Effector memory CD4-positive, alpha-beta T cell (primary cell): ENCODE results near the gene CNPY1.
"Not testable (repeated sequence)": the region's sequence is repeated elsewhere in the genome, so short reads cannot be mapped to it uniquely, and the experiment has no call there.

ENCODE experiments used
- DNase-seq, 3 donors: peaks; one replicate each; pipeline ENCODE4 v3.0.0-alpha.2; 2020
- H3K27ac ChIP-seq: 2 replicates; pipeline ENCODE4 v1.7.0; 2013; ENCODE audit warnings: mild to moderate bottlenecking, low read length, moderate library complexity; ENCODE audit not compliant: insufficient read depth, poor library complexity, severe bottlenecking
- H3K27me3 ChIP-seq: replicated peaks from 2 replicates; pipeline ENCODE4 v1.7.0; 2013; ENCODE audit warnings: mild to moderate bottlenecking, low read length; ENCODE audit not compliant: insufficient read depth, control insufficient read depth, poor library complexity, severe bottlenecking
- H3K36me3 ChIP-seq: 2 replicates; pipeline ENCODE4 v1.7.0; 2013; ENCODE audit warnings: mild to moderate bottlenecking, low read length, moderate library complexity; ENCODE audit not compliant: control insufficient read depth, insufficient read depth
- H3K4me1 ChIP-seq: 2 replicates; pipeline ENCODE4 v1.7.0; 2013; ENCODE audit warnings: low read length, mild to moderate bottlenecking; ENCODE audit not compliant: control insufficient read depth, insufficient read depth, poor library complexity, severe bottlenecking
- H3K4me3 ChIP-seq: 2 replicates; pipeline ENCODE4 v1.7.0; 2013; ENCODE audit warnings: low read length, low read depth, mild to moderate bottlenecking; ENCODE audit not compliant: insufficient read depth, poor library complexity, severe bottlenecking
- H3K9me3 ChIP-seq: 2 replicates; pipeline ENCODE4 v1.7.0; 2013; ENCODE audit warnings: mild to moderate bottlenecking, low read length, moderate library complexity; ENCODE audit not compliant: control insufficient read depth
- total RNA-seq, 3 donors: gene quantifications; one replicate each; lab custom pipeline; 2026; lab: John Stamatoyannopoulos, UW

Gene CNPY1
- 0 reads per million in 3 donors for total RNA-seq

GRCh38 chr7:155546449-155546848 lies at the start of gene CNPY1:
Gene CNPY1 (minus strand): TSS chr7:155546559. CDS start chr7:155545929, 630 bp downstream.
- not testable (repeated sequence) for H3K4me3 ChIP-seq, H3K36me3 ChIP-seq, H3K9me3 ChIP-seq, H3K4me1 ChIP-seq, DNase-seq, H3K27me3 ChIP-seq, H3K27ac ChIP-seq

DNA sequence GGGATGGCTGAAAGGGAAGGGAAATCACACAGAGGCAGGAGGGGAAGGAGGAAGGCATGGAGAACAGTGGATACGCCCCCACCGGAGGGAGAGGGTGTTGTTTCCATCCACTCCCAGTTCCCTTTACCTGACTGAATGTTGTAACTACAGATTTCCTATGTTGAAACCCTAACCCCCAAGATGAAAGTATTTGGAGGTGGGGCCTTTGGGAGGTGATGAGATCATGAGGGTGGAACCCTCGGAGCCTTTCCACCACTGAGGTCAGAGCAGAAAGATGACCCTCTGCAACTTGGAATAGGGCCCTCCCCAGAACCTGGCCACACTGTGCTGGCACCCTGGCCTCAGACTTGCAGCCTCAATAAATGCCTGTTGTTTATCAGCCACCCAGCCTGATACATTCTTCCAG lies 48.6 kb upstream of the CNPY1 start:
- H3K9me3 ChIP-seq: no peaks in the 10 kb centered on the region
- H3K27ac ChIP-seq: no peak overlapping the region
- no peaks in the 10 kb centered on the region for H3K4me1 ChIP-seq
- DNase-seq: no peak
- no peak overlapping the region for H3K4me3 ChIP-seq
- no peaks in the 10 kb centered on the region for H3K27me3 ChIP-seq
- H3K36me3 ChIP-seq: no peaks in the 10 kb centered on the region

DNA sequence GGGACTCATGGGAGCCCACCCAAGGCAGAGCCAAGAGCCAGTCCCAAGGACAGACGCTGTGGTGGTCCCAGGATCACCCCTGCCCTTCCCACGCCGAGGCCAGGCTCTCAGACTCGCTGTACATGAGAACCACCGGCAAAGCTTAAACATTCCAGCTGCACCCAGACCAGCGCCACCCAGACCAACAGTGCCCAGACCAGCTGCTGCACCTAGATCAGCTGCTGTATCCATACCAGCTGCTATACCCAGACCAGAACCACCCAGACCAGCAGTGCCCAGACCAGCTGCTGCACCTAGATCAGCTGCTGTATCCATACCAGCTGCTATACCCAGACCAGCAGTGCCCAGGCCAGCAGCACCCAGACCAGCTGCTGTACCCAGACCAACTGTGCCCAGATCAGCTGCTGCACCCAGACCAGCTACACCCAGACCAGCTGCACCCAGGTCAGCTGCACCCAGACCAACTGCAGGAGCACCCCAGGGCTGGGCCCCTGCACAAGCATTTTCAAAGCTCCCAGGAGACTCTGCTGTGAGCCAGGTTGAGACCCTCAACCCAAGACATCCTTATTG lies 47.9 kb upstream of the CNPY1 start:
- no peak for DNase-seq
- Histone ChIP-seq H3K4me1 (no peaks in the 10 kb centered on the region), H3K9me3 (no peaks in the 10 kb centered on the region), H3K27ac (no peak overlapping the region), H3K36me3 (no peaks in the 10 kb centered on the region), H3K27me3 (no peaks in the 10 kb centered on the region), H3K4me3 (no peak overlapping the region)

GRCh38 chr7:155593461-155594162 lies 47.3 kb upstream of the CNPY1 start:
- H3K9me3 ChIP-seq: no peaks in the 10 kb centered on the region
- no peak overlapping the region for H3K4me3 ChIP-seq
- H3K27ac ChIP-seq: no peak overlapping the region
- no peaks in the 10 kb centered on the region for H3K27me3 ChIP-seq
- no peak for DNase-seq
- no peaks in the 10 kb centered on the region for H3K36me3 ChIP-seq
- H3K4me1 ChIP-seq: no peaks in the 10 kb centered on the region

DNA sequence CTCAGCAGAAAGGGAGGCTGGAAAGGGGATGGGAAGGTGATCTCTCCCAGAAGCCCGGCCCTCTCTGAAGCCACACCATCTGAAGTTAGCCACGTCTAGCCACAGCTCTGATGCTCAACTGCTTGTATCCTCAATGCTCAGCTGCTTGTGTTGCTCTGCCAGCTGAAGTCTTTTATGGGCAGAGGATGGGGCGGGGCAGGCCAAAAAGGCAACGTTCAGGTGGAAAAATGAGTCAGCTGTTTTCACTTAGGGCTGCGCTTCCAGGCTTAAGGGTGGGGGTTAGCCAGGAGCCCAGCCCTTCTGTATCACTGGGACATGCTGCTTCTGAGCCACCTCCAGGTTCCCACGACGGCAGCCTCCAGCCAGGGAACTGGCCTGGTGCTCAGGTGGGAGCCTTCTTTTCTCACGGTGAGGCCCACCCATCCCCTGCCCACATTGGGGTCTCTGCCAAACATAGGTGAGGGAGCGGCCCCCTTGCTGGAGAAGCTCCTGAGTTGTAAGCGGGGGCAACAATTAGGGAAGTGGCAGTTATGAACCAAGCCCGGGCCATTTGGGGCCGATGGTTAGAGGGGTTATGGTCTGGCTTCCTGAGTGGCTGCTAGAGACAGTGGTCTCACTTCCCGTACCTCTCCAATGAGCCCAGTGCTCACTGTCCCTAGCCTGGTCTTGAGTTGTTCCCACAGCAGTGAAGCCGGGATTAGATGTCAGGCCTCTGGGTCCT lies 44.9 kb upstream of the CNPY1 start:
- Histone ChIP-seq H3K4me1 (no peaks in the 10 kb centered on the region), H3K27ac (no peak overlapping the region), H3K27me3 (no peaks in the 10 kb centered on the region), H3K4me3 (no peak overlapping the region), H3K36me3 (no peaks in the 10 kb centered on the region), H3K9me3 (no peaks in the 10 kb centered on the region)
- DNase-seq: no peak

GRCh38 chr7:155590215-155591018 lies 44.1 kb upstream of the CNPY1 start:
- Histone ChIP-seq H3K27me3 (no peaks in the 10 kb centered on the region), H3K27ac (no peak overlapping the region), H3K4me3 (no peak overlapping the region), H3K9me3 (no peaks in the 10 kb centered on the region), H3K4me1 (no peaks in the 10 kb centered on the region), H3K36me3 (no peaks in the 10 kb centered on the region)
- no peak for DNase-seq

DNA sequence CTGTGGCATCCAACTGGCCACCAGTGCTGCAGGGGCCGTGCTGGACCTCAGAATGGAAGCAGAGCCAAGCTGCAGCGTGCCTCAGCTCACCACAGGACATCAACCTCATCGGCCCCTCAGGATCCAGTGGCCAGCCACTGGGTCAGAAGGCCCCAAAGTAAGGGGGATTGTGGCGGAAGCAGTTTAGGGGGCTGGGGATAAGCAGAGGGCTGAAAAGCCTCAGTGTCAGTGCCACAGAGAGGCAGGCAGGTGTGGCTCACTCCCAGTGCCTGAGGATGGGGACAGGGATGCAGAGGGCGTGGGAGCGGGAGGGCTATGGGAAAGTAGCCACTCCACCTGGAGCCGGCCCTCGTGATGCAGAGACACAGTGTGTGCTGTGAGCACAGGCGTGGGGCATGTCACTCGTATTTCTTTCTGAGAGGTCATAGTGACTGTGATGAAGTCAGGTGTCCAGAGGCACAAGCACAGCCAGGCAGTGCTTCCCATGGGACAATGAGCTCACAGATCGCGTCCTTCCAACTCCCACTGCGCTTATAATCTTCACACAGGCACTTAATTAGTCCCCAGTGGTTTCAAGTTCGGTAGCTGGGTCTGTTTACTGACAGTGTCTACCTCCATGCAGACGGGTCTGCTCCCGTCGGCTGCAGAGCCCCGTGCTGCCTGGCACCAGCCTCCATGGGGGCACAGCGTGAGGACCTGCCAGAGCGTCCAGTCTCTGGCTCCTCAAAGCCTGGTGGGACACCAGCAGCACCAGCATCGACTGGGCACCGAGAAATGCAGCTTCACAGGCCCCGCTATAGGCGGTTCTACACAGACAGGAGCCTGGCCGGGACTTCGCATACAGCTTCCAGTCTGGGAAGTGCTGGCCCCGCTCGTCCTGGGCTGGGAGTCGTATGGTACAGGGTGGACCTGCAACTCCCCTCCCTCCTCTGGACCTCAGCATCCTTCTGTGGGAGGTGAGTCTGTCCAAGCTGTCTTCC lies 42.9 kb upstream of the CNPY1 start:
- Histone ChIP-seq H3K36me3 (no peaks in the 10 kb centered on the region), H3K9me3 (no peaks in the 10 kb centered on the region), H3K4me3 (no peak overlapping the region), H3K4me1 (no peaks in the 10 kb centered on the region), H3K27ac (no peak overlapping the region), H3K27me3 (no peaks in the 10 kb centered on the region)
- no peak for DNase-seq

DNA sequence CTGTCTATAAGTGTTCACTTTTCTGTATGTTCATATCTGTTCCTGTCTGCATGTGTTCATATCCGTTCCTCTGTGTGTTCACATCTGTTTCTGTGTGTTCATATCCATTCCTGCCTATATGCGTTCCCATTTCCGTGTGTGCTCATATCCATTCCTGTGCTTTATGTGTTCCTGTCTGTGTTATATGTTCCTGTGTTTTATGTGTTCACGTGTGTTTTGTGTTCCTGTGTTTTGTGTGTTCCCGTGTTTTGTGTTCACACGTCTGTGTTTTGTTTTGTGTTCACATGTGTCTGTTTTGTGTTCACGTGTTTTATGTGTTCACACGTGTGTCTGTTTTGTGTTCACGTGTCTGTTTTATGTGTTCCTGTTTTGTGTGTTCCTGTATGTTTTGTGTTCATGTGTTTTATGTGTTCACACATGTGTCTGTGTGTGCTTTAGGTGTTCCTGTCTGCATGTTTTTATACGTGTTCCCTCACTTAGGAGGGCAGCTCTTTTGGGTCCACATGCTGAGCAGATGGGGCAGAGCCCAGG lies 42.2 kb upstream of the CNPY1 start:
- Histone ChIP-seq H3K9me3 (no peaks in the 10 kb centered on the region), H3K27me3 (no peaks in the 10 kb centered on the region), H3K4me1 (no peaks in the 10 kb centered on the region), H3K4me3 (no peak overlapping the region), H3K36me3 (no peaks in the 10 kb centered on the region), H3K27ac (no peak overlapping the region)
- no peak for DNase-seq

DNA sequence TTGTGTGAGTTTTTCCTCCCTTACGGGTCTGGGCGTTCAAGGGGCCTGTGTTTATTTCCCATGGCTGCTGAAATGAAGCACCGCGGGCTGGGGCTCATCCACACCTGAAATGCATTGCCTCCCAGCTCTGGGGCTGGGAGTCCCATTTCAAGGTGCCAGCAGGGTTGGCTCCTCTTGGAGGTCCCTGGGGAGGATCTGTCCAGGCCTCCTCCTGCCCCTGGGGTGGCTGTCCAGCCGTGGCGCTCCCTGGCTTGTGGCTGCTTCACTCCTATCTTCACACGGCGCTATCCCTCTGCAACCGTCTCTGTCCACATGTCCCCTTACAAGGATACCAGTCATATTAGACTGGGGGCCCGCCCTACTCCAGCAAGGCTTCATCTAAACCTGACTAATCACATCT lies 41.1 kb upstream of the CNPY1 start:
- DNase-seq: no peak
- Histone ChIP-seq H3K27me3 (no peaks in the 10 kb centered on the region), H3K36me3 (no peaks in the 10 kb centered on the region), H3K9me3 (no peaks in the 10 kb centered on the region), H3K4me1 (no peaks in the 10 kb centered on the region), H3K27ac (no peak overlapping the region), H3K4me3 (no peak overlapping the region)
